Right lobe of liver (tissue), 4 donors: ENCODE results near the gene LRRTM4.

ENCODE experiments used
- POLR2A ChIP-seq: fragments of 450-650 bp; IDR thresholded peaks from one replicate; pipeline ENCODE4 v1.6.1; 2017; ENCODE audit warnings: antibody characterized with exemption, mild to moderate bottlenecking
- TF ChIP-seq, protein P1 (sequence below), 4 donors: fragments of 200-600 bp in 3 of 4; fragments of 450-650 bp in 1 of 4; IDR thresholded peaks; one replicate each; pipeline versions ENCODE4 v1.5.1 to v1.8.0; 2016 to 2022; ENCODE audit warnings: antibody characterized with exemption in 4 of 4, mild to moderate bottlenecking in 2 of 4
- donor health status: DM: no; HTN: no; CAD: no.
- donor health status: DM: no; HTN: no; CAD: no.
- donor health status: DM: no; HTN: yes; CAD: no.

- TF ChIP-seq, protein P1, sequence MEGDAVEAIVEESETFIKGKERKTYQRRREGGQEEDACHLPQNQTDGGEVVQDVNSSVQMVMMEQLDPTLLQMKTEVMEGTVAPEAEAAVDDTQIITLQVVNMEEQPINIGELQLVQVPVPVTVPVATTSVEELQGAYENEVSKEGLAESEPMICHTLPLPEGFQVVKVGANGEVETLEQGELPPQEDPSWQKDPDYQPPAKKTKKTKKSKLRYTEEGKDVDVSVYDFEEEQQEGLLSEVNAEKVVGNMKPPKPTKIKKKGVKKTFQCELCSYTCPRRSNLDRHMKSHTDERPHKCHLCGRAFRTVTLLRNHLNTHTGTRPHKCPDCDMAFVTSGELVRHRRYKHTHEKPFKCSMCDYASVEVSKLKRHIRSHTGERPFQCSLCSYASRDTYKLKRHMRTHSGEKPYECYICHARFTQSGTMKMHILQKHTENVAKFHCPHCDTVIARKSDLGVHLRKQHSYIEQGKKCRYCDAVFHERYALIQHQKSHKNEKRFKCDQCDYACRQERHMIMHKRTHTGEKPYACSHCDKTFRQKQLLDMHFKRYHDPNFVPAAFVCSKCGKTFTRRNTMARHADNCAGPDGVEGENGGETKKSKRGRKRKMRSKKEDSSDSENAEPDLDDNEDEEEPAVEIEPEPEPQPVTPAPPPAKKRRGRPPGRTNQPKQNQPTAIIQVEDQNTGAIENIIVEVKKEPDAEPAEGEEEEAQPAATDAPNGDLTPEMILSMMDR (IDR thresholded peaks at IDR 0.05): no peak
- no peak for TF ChIP-seq POLR2A
Observed at GRCh38 chr2:77552956-77553355, 30.8 kb upstream of the LRRTM4 start.
